HEK293 (cell line): ENCODE data around the gene MYO7B.

ENCODE experiments used
- CTCF ChIA-PET: fragments of 350-600 bp; formaldehyde crosslinking; extraction: SDS; loops from one replicate; lab custom pipeline; 2021; ENCODE audit warnings: antibody characterized with exemption; lab: Yijun Ruan, JAX
- POLR2A ChIA-PET: fragments of 300-600 bp; formaldehyde crosslinking; extraction: SDS; loops from one replicate; lab custom pipeline; 2020; ENCODE audit warnings: antibody characterized with exemption, inconsistent platforms; lab: Yijun Ruan, JAX
- H3K27ac ChIP-seq: fragments of 200-500 bp; sonication (Bioruptor generic); 2 replicates; pipeline ENCODE4 v1.5.1; 2014; ENCODE audit warnings: low read depth, low read length, control low read depth, inconsistent platforms; ENCODE audit errors: extremely low read depth
- H3K36me3 ChIP-seq, 2 experiments: fragments of 200-500 bp in 1 of 2; sonication (Bioruptor generic) in 1 of 2; 1 replicate in 1 of 2; 2 replicates in 1 of 2; pipeline ENCODE4 v1.5.1; 2014 to 2017; ENCODE audit warnings: inconsistent platforms in 2 of 2, low read length in 2 of 2; ENCODE audit not compliant: control insufficient read depth in 2 of 2, insufficient read depth in 1 of 2
- H3K4me1 ChIP-seq: fragments of 200-500 bp; sonication (Bioruptor generic); 2 replicates; pipeline ENCODE4 v1.5.1; 2014; ENCODE audit warnings: mild to moderate bottlenecking, low read length, inconsistent platforms; ENCODE audit not compliant: control insufficient read depth, insufficient read depth
- H3K4me3 ChIP-seq: 2 replicates; pipeline ENCODE4 v1.5.1; 2011; ENCODE audit warnings: low read depth, mild to moderate bottlenecking, control low read depth, low read length, moderate library complexity
- H3K9me3 ChIP-seq: fragments of 200-500 bp; sonication (Bioruptor generic); 2 replicates; pipeline ENCODE4 v1.5.1; 2014; ENCODE audit warnings: low read depth, low read length, inconsistent platforms; ENCODE audit not compliant: control insufficient read depth, insufficient read depth
- GFI1B ChIP-seq: fragments of 450-650 bp; formaldehyde crosslinking; IDR thresholded peaks from 2 replicates; pipeline ENCODE4 v1.5.1; 2016; ENCODE audit warnings: missing biosample characterization, missing genetic modification characterization
- SP2 ChIP-seq: fragments of 450-650 bp; formaldehyde crosslinking; IDR thresholded peaks from 2 replicates; pipeline ENCODE4 v1.5.1; 2016; ENCODE audit warnings: missing biosample characterization, missing genetic modification characterization
- ZBTB10 ChIP-seq: fragments of 450-650 bp; formaldehyde crosslinking; IDR thresholded peaks from 2 replicates; pipeline ENCODE4 v1.5.1; 2016; ENCODE audit warnings: missing biosample characterization, missing genetic modification characterization
- ZBTB20 ChIP-seq: fragments of 450-650 bp; formaldehyde crosslinking; IDR thresholded peaks from 2 replicates; pipeline ENCODE4 v1.5.1; 2016; ENCODE audit warnings: missing biosample characterization, missing genetic modification characterization
- ZNF169 ChIP-seq: fragments of 450-650 bp; formaldehyde crosslinking; IDR thresholded peaks from 2 replicates; pipeline ENCODE4 v1.5.1; 2016; ENCODE audit warnings: missing biosample characterization, missing genetic modification characterization
- ZNF18 ChIP-seq: fragments of 450-650 bp; formaldehyde crosslinking; IDR thresholded peaks from 2 replicates; pipeline ENCODE4 v1.5.1; 2016; ENCODE audit warnings: missing biosample characterization, missing genetic modification characterization
- ZNF223 ChIP-seq: fragments of 450-650 bp; formaldehyde crosslinking; IDR thresholded peaks from 2 replicates; pipeline ENCODE4 v1.5.1; 2016; ENCODE audit warnings: missing biosample characterization, missing genetic modification characterization
- ZNF248 ChIP-seq: fragments of 450-650 bp; formaldehyde crosslinking; IDR thresholded peaks from 2 replicates; pipeline ENCODE4 v1.5.1; 2017; ENCODE audit warnings: missing biosample characterization, missing genetic modification characterization
- ZNF416 ChIP-seq: fragments of 450-650 bp; formaldehyde crosslinking; IDR thresholded peaks from 2 replicates; pipeline ENCODE4 v1.5.1; 2016; ENCODE audit warnings: missing biosample characterization, missing genetic modification characterization
- ZNF488 ChIP-seq: fragments of 450-650 bp; formaldehyde crosslinking; IDR thresholded peaks from 2 replicates; pipeline ENCODE4 v1.5.1; 2016; ENCODE audit warnings: missing biosample characterization, missing genetic modification characterization
- ZNF555 ChIP-seq: fragments of 450-650 bp; formaldehyde crosslinking; conservative IDR thresholded peaks from 2 replicates; pipeline ENCODE4 v1.5.1; 2017; ENCODE audit warnings: missing biosample characterization, mild to moderate bottlenecking, missing genetic modification characterization, inconsistent platforms
- ZNF600 ChIP-seq: fragments of 450-650 bp; formaldehyde crosslinking; IDR thresholded peaks from 2 replicates; pipeline ENCODE4 v1.5.1; 2016; ENCODE audit warnings: missing biosample characterization, missing genetic modification characterization
- ZNF645 ChIP-seq: fragments of 450-650 bp; formaldehyde crosslinking; IDR thresholded peaks from 2 replicates; pipeline ENCODE4; 2016; ENCODE audit warnings: missing biosample characterization, missing genetic modification characterization
- ZNF664 ChIP-seq: fragments of 450-650 bp; formaldehyde crosslinking; IDR thresholded peaks from 2 replicates; pipeline ENCODE4 v1.5.1; 2016; ENCODE audit warnings: missing biosample characterization, missing genetic modification characterization
- ZNF692 ChIP-seq: fragments of 450-650 bp; formaldehyde crosslinking; IDR thresholded peaks from 2 replicates; pipeline ENCODE4 v1.5.1; 2016; ENCODE audit warnings: missing biosample characterization, missing genetic modification characterization
- ZNF777 ChIP-seq: fragments of 450-650 bp; formaldehyde crosslinking; IDR thresholded peaks from 2 replicates; pipeline ENCODE4 v1.5.1; 2017; ENCODE audit warnings: missing biosample characterization, missing genetic modification characterization, borderline replicate concordance
- ZNF837 ChIP-seq: fragments of 450-650 bp; formaldehyde crosslinking; IDR thresholded peaks from 2 replicates; pipeline ENCODE4 v1.5.1; 2016; ENCODE audit warnings: missing biosample characterization, missing genetic modification characterization
- TF ChIP-seq, protein P1 (sequence below): fragments of 450-650 bp; formaldehyde crosslinking; IDR thresholded peaks from 2 replicates; pipeline ENCODE4 v1.5.1; 2016; ENCODE audit warnings: missing biosample characterization, missing genetic modification characterization, borderline replicate concordance
- TF ChIP-seq, protein P2 (sequence below): fragments of 450-650 bp; formaldehyde crosslinking; IDR thresholded peaks from 2 replicates; pipeline ENCODE4 v1.5.1; 2017; ENCODE audit warnings: missing biosample characterization, missing genetic modification characterization

Gene MYO7B

GRCh38 chr2:127565261-127566138 is 30.0 kb downstream of the MYO7B start (continued):
- TF ChIP-seq, protein P1, sequence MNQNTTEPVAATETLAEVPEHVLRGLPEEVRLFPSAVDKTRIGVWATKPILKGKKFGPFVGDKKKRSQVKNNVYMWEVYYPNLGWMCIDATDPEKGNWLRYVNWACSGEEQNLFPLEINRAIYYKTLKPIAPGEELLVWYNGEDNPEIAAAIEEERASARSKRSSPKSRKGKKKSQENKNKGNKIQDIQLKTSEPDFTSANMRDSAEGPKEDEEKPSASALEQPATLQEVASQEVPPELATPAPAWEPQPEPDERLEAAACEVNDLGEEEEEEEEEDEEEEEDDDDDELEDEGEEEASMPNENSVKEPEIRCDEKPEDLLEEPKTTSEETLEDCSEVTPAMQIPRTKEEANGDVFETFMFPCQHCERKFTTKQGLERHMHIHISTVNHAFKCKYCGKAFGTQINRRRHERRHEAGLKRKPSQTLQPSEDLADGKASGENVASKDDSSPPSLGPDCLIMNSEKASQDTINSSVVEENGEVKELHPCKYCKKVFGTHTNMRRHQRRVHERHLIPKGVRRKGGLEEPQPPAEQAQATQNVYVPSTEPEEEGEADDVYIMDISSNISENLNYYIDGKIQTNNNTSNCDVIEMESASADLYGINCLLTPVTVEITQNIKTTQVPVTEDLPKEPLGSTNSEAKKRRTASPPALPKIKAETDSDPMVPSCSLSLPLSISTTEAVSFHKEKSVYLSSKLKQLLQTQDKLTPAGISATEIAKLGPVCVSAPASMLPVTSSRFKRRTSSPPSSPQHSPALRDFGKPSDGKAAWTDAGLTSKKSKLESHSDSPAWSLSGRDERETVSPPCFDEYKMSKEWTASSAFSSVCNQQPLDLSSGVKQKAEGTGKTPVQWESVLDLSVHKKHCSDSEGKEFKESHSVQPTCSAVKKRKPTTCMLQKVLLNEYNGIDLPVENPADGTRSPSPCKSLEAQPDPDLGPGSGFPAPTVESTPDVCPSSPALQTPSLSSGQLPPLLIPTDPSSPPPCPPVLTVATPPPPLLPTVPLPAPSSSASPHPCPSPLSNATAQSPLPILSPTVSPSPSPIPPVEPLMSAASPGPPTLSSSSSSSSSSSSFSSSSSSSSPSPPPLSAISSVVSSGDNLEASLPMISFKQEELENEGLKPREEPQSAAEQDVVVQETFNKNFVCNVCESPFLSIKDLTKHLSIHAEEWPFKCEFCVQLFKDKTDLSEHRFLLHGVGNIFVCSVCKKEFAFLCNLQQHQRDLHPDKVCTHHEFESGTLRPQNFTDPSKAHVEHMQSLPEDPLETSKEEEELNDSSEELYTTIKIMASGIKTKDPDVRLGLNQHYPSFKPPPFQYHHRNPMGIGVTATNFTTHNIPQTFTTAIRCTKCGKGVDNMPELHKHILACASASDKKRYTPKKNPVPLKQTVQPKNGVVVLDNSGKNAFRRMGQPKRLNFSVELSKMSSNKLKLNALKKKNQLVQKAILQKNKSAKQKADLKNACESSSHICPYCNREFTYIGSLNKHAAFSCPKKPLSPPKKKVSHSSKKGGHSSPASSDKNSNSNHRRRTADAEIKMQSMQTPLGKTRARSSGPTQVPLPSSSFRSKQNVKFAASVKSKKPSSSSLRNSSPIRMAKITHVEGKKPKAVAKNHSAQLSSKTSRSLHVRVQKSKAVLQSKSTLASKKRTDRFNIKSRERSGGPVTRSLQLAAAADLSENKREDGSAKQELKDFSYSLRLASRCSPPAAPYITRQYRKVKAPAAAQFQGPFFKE (tag by site-specific recombination) = no peak
- TF ChIP-seq, protein P2, sequence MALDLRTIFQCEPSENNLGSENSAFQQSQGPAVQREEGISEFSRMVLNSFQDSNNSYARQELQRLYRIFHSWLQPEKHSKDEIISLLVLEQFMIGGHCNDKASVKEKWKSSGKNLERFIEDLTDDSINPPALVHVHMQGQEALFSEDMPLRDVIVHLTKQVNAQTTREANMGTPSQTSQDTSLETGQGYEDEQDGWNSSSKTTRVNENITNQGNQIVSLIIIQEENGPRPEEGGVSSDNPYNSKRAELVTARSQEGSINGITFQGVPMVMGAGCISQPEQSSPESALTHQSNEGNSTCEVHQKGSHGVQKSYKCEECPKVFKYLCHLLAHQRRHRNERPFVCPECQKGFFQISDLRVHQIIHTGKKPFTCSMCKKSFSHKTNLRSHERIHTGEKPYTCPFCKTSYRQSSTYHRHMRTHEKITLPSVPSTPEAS (tag by site-specific recombination) = no peak

GRCh38 chr2:127566139-127566417 is 30.6 kb downstream of the MYO7B start:
- ChIA-PET POLR2A (no interaction called here), CTCF (no interaction called here)
- Histone ChIP-seq H3K36me3 (no peaks in the 10 kb centered on the region), H3K4me3 (no peak overlapping the region), H3K27ac (no peak overlapping the region), H3K4me1 (no peaks in the 10 kb centered on the region), H3K9me3 (no peaks in the 10 kb centered on the region)
- TF ChIP-seq ZNF645 (no peak), ZNF488 (no peak), ZNF416 (no peak), ZBTB10 (tag by site-specific recombination) (no peak), ZBTB20 (tag by site-specific recombination) (no peak), ZNF837 (tag by site-specific recombination) (no peak), ZNF223 (tag by site-specific recombination) (no peak), ZNF169 (no peak), ZNF600 (tag by site-specific recombination) (no peak), ZNF664 (tag by site-specific recombination) (no peak), SP2 (tag by site-specific recombination) (no peak), ZNF555 (tag by site-specific recombination) (no peak), ZNF692 (tag by site-specific recombination) (no peak), ZNF248 (no peak), ZNF777 (no peak), ZNF18 (tag by site-specific recombination) (no peak), GFI1B (tag by site-specific recombination) (no peak)
